Measurements from ENCODE around the gene MTX1. TPM values are rescaled to one million over a fixed set of nuclear protein-coding genes. Genes with fewer than 3 reads are reported as not detected.

The MTX1 gene
- total and polyA plus RNA-seq, 9 of the 15 experiments (the other 6 are each of a cell fraction or from before 2014, with no cell fraction given): 29.1 to 98.4 (median 66.9) TPM

- in situ Hi-C loops (cut with MboI) (no loop called here), intact Hi-C loops (cut with micrococcal nuclease) (no loop called here)
- Histone ChIP-seq H3K79me2 (ENCODE audit: control insufficient read depth, insufficient read depth, low read length) (peaks cover 27% of the 10 kb centered on the region), H3K27ac (ENCODE audit: extremely low read depth, low read depth, low read length) (peak overlapping the region; percentile 78), H3K9ac (ENCODE audit: insufficient read depth in 1 of 2, low read depth in 2 of 2, low read length in 2 of 2) (peak overlapping the region; percentile 74 to 83; a peak in 3 of 4 replicates), H2AFZ (ENCODE audit: low read depth, low read length) (peak overlapping the region; percentile 81), H3K4me1 (replicated peaks in 1 of 2; ENCODE audit: control insufficient read depth in 2 of 2, insufficient read depth in 2 of 2, low read length in 2 of 2) (peaks cover 30 to 46% of the 10 kb centered on the region in 2 experiments), H3K27me3 (ENCODE audit: control insufficient read depth in 2 of 2, insufficient read depth in 2 of 2, low read length in 2 of 2) (no peaks in the 10 kb centered on the region), H3K36me3 (ENCODE audit: control insufficient read depth, insufficient read depth, low read length) (no peaks in the 10 kb centered on the region; the same call in 2 of the 3 replicates), H3K4me2 (ENCODE audit: insufficient read depth, low read length) (peak overlapping the region; percentile 84), H3K9me3 (replicated peaks; ENCODE audit: control insufficient read depth, insufficient read depth, low read depth, low read length) (no peaks in the 10 kb centered on the region), H3K4me3 (peak overlapping the region; percentile 51), H3K9me1 (ENCODE audit: control insufficient read depth, insufficient read depth, low read length) (no peaks in the 10 kb centered on the region), H4K20me1 (replicated peaks; ENCODE audit: control insufficient read depth, insufficient read depth, low read length) (no peaks in the 10 kb centered on the region)
- 39% methylated on average over 9 of the region's 9 CpGs for WGBS (ENCODE audit: insufficient coverage, low coverage, missing lambda C conversion rate)
- ChIA-PET CTCF (ENCODE audit: low intra/inter-chr PET ratio) (interaction anchor here (3.2 kb wide), 1 partner anchor 51 kb away, joined by 17 read pairs; no protein-coding TSS in a partner anchor), POLR2A (interaction anchor here (0.6 to 0.7 kb wide), 2 partner anchors 16 to 112 kb away, joined by 3 read pairs; no protein-coding TSS in a partner anchor)
- DNase-seq (ENCODE audit: extremely low read depth in 1 of 4, low spot score in 3 of 4): no peak
- no peak for ATAC-seq
- BruUV-seq (replicated peaks): no TSS peak
- FAIRE-seq: no peak
- TF ChIP-seq ETV1 (tag; conservative IDR thresholded peaks at IDR 0.05; ENCODE audit: low read depth): no peak
- TF ChIP-seq NR4A1 (CRISPR knock-in tag; IDR thresholded peaks at IDR 0.05): no peak
- peak; percentile 51; the same call in 1 of the 2 replicates for TF ChIP-seq NR4A1 (tag; IDR thresholded peaks at IDR 0.05)
- 0 out of 2 replicates have a peak, but pooled peaks have one; percentile 73 for TF ChIP-seq CREB3 (tag; conservative IDR thresholded peaks at IDR 0.05; ENCODE audit: low read depth)
- TF ChIP-seq, protein P1, sequence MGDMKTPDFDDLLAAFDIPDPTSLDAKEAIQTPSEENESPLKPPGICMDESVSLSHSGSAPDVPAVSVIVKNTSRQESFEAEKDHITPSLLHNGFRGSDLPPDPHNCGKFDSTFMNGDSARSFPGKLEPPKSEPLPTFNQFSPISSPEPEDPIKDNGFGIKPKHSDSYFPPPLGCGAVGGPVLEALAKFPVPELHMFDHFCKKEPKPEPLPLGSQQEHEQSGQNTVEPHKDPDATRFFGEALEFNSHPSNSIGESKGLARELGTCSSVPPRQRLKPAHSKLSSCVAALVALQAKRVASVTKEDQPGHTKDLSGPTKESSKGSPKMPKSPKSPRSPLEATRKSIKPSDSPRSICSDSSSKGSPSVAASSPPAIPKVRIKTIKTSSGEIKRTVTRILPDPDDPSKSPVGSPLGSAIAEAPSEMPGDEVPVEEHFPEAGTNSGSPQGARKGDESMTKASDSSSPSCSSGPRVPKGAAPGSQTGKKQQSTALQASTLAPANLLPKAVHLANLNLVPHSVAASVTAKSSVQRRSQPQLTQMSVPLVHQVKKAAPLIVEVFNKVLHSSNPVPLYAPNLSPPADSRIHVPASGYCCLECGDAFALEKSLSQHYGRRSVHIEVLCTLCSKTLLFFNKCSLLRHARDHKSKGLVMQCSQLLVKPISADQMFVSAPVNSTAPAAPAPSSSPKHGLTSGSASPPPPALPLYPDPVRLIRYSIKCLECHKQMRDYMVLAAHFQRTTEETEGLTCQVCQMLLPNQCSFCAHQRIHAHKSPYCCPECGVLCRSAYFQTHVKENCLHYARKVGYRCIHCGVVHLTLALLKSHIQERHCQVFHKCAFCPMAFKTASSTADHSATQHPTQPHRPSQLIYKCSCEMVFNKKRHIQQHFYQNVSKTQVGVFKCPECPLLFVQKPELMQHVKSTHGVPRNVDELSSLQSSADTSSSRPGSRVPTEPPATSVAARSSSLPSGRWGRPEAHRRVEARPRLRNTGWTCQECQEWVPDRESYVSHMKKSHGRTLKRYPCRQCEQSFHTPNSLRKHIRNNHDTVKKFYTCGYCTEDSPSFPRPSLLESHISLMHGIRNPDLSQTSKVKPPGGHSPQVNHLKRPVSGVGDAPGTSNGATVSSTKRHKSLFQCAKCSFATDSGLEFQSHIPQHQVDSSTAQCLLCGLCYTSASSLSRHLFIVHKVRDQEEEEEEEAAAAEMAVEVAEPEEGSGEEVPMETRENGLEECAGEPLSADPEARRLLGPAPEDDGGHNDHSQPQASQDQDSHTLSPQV (IDR thresholded peaks at IDR 0.05): 0 out of 2 replicates have a peak, but pooled peaks have one; percentile 55
- TF ChIP-seq, protein P2, sequence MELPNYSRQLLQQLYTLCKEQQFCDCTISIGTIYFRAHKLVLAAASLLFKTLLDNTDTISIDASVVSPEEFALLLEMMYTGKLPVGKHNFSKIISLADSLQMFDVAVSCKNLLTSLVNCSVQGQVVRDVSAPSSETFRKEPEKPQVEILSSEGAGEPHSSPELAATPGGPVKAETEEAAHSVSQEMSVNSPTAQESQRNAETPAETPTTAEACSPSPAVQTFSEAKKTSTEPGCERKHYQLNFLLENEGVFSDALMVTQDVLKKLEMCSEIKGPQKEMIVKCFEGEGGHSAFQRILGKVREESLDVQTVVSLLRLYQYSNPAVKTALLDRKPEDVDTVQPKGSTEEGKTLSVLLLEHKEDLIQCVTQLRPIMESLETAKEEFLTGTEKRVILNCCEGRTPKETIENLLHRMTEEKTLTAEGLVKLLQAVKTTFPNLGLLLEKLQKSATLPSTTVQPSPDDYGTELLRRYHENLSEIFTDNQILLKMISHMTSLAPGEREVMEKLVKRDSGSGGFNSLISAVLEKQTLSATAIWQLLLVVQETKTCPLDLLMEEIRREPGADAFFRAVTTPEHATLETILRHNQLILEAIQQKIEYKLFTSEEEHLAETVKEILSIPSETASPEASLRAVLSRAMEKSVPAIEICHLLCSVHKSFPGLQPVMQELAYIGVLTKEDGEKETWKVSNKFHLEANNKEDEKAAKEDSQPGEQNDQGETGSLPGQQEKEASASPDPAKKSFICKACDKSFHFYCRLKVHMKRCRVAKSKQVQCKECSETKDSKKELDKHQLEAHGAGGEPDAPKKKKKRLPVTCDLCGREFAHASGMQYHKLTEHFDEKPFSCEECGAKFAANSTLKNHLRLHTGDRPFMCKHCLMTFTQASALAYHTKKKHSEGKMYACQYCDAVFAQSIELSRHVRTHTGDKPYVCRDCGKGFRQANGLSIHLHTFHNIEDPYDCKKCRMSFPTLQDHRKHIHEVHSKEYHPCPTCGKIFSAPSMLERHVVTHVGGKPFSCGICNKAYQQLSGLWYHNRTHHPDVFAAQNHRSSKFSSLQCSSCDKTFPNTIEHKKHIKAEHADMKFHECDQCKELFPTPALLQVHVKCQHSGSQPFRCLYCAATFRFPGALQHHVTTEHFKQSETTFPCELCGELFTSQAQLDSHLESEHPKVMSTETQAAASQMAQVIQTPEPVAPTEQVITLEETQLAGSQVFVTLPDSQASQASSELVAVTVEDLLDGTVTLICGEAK (IDR thresholded peaks at IDR 0.05): no peak
- TF ChIP-seq, protein P2 (CRISPR knock-in tag; IDR thresholded peaks at IDR 0.05): 0 out of 2 replicates have a peak, but pooled peaks have one; percentile 19
- no peak for TF ChIP-seq EP400 (IDR thresholded peaks at IDR 0.05)
These were observed 19.6 kb downstream of the MTX1 start for GRCh38 chr1:155228096-155228427.

All from K562 (cell line).